Activated naive CD4-positive, alpha-beta T cell treated with anti-CD3 and anti-CD28 coated beads, Interleukin-2, amount 50 U/mL, for 24 hours (primary cell): ENCODE measurements around the gene CHST15.

Experiments used
- H3K27ac Mint-ChIP-seq: one replicate; pipeline ENCODE4 v1.8.0; 2021; ENCODE audit warnings: mild to moderate bottlenecking, mixed read lengths
- H3K27me3 Mint-ChIP-seq: one replicate; pipeline ENCODE4 v1.8.0; 2021; ENCODE audit warnings: mixed read lengths
- H3K36me3 Mint-ChIP-seq: one replicate; pipeline ENCODE4 v1.8.0; 2021; ENCODE audit warnings: mixed read lengths
- H3K4me1 Mint-ChIP-seq: one replicate; pipeline ENCODE4 v1.8.0; 2021; ENCODE audit warnings: mixed read lengths
- H3K4me3 Mint-ChIP-seq: one replicate; pipeline ENCODE4 v1.8.0; 2021; ENCODE audit warnings: mild to moderate bottlenecking, mixed read lengths
- H3K9me3 Mint-ChIP-seq: one replicate; pipeline ENCODE4 v1.8.0; 2021; ENCODE audit warnings: mixed read lengths

Gene CHST15

GRCh38 chr10:124083740-124084397, 9.5 kb downstream of the CHST15 start:
- no peaks in the 10 kb centered on the region for H3K4me1 Mint-ChIP-seq
- H3K9me3 Mint-ChIP-seq, result no peaks in the 10 kb centered on the region
- H3K4me3 Mint-ChIP-seq, result no peak overlapping the region
- no peak overlapping the region for H3K27ac Mint-ChIP-seq
- no peaks in the 10 kb centered on the region for H3K36me3 Mint-ChIP-seq
- no peaks in the 10 kb centered on the region for H3K27me3 Mint-ChIP-seq

GRCh38 chr10:124083047-124083739, 10.2 kb downstream of the CHST15 start:
- no peaks in the 10 kb centered on the region for H3K27me3 Mint-ChIP-seq
- H3K4me3 Mint-ChIP-seq, result no peak overlapping the region
- H3K27ac Mint-ChIP-seq, result no peak overlapping the region
- no peaks in the 10 kb centered on the region for H3K9me3 Mint-ChIP-seq
- no peaks in the 10 kb centered on the region for H3K36me3 Mint-ChIP-seq
- no peaks in the 10 kb centered on the region for H3K4me1 Mint-ChIP-seq

GRCh38 chr10:124082555-124082954, 10.8 kb downstream of the CHST15 start:
- H3K4me3 Mint-ChIP-seq, result no peak overlapping the region
- H3K4me1 Mint-ChIP-seq, result no peaks in the 10 kb centered on the region
- H3K27me3 Mint-ChIP-seq, result no peaks in the 10 kb centered on the region
- no peak overlapping the region for H3K27ac Mint-ChIP-seq
- no peaks in the 10 kb centered on the region for H3K9me3 Mint-ChIP-seq
- H3K36me3 Mint-ChIP-seq, result no peaks in the 10 kb centered on the region

DNA sequence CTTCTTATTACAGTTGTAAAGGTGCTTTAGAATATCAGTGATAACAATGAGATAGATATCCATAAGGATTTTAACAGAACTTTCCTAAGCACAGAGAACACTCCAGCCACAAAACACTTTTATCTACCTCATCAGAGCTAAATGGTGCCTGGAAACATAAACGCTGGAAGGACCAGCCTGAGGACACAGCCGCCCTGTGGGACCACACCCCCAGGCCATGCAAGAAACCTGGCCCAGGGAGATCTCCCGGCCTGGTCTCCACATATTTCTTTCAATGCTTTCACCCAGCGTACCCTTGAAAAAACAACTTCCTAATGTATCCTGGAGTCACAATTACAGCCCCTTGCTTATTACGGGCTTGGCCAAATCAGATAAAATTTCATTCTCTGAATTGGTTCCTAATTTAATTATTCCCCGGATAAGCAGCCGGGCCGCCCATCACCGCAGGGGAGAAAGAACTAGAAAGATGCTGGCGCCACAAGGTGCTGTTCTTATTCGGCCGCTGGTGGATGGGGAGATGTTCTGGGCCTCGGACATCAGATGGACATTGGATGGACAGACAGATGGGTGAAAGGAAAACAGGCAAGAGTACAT, 11.8 kb downstream of the CHST15 start:
- Mint-ChIP-seq H3K9me3 (no peaks in the 10 kb centered on the region), H3K27me3 (no peaks in the 10 kb centered on the region), H3K4me1 (no peaks in the 10 kb centered on the region), H3K4me3 (no peak overlapping the region), H3K27ac (no peak overlapping the region), H3K36me3 (no peaks in the 10 kb centered on the region)

DNA sequence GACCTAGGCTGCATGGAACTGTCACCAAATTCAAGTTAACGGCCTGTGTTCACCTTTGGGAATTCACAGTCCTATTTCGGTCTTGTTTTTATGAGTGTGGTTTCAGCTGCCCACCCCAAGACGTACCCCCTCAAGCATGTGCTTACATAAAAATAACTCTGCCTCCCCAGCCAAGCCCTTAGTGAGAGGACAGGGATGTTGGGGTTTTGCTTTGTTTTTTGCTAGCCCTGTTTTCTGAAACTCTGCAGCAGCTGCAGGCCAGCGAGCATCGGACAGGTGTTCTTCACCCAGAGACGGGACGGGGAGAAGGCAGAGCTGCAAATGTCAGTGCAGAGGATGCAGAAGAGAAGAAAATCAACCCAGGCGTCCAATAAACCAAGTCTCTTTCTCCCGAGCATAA, 13.5 kb downstream of the CHST15 start:
- Mint-ChIP-seq H3K9me3 (no peaks in the 10 kb centered on the region), H3K4me1 (peaks cover 1% of the 10 kb centered on the region), H3K4me3 (no peak overlapping the region), H3K27me3 (no peaks in the 10 kb centered on the region), H3K27ac (no peak overlapping the region), H3K36me3 (no peaks in the 10 kb centered on the region)

GRCh38 chr10:124078714-124079113, 14.7 kb downstream of the CHST15 start:
- no peaks in the 10 kb centered on the region for H3K36me3 Mint-ChIP-seq
- H3K9me3 Mint-ChIP-seq, result no peaks in the 10 kb centered on the region
- no peak overlapping the region for H3K27ac Mint-ChIP-seq
- H3K4me1 Mint-ChIP-seq, result peaks cover 6% of the 10 kb centered on the region
- H3K4me3 Mint-ChIP-seq, result no peak overlapping the region
- no peaks in the 10 kb centered on the region for H3K27me3 Mint-ChIP-seq

GRCh38 chr10:124078028-124078427, 15.4 kb downstream of the CHST15 start:
- Mint-ChIP-seq H3K27me3 (peaks cover 2% of the 10 kb centered on the region), H3K4me1 (peaks cover 6% of the 10 kb centered on the region), H3K27ac (no peak overlapping the region), H3K4me3 (no peak overlapping the region), H3K9me3 (no peaks in the 10 kb centered on the region), H3K36me3 (no peaks in the 10 kb centered on the region)

DNA sequence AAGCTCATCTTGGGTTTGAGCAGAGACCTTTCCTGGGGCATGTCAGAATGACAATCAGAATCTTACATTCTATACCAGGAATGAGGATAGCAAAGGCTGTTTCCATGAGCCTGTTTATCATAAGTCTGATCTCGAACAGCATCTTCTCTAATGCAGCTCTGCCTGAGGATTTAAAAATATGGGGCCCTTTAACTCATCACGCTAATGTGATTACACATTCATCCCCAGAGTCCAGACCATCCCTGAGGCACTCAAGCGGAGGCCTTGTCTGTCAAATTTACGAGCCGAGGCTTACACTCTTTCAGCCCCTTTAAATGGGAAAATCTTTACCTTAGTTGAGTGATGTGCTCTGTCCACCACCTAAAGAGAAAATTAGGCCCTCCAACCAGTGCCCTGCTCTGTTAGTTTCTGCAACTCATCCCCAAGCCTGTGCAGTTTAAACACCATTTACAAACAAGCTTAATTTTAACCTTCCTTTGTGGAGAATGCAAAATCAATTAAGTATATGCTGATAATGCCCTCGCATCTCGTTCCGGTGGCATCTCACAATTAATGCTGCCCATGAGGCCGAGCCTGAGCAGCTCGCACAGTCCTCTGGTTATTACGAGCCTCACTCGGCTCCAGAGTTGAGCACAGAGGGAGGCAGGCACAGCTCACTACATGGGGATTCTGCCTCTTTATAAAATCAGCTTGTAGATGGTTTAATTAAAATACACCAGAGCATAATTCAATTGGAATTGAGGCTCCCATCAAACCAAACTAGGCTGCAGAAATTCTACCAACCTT, 16.0 kb downstream of the CHST15 start:
- H3K4me3 Mint-ChIP-seq, result no peak overlapping the region
- no peaks in the 10 kb centered on the region for H3K9me3 Mint-ChIP-seq
- H3K36me3 Mint-ChIP-seq, result no peaks in the 10 kb centered on the region
- no peak overlapping the region for H3K27ac Mint-ChIP-seq
- peaks cover 4% of the 10 kb centered on the region for H3K27me3 Mint-ChIP-seq
- H3K4me1 Mint-ChIP-seq, result peaks cover 6% of the 10 kb centered on the region

GRCh38 chr10:124076148-124076733, 17.2 kb downstream of the CHST15 start:
- Mint-ChIP-seq H3K27me3 (peaks cover 4% of the 10 kb centered on the region), H3K9me3 (no peaks in the 10 kb centered on the region), H3K4me3 (no peak overlapping the region), H3K36me3 (no peaks in the 10 kb centered on the region), H3K4me1 (peaks cover 6% of the 10 kb centered on the region), H3K27ac (no peak overlapping the region)

- H3K4me3 Mint-ChIP-seq, result no peak overlapping the region
- no peaks in the 10 kb centered on the region for H3K9me3 Mint-ChIP-seq
- H3K36me3 Mint-ChIP-seq, result no peaks in the 10 kb centered on the region
- H3K27me3 Mint-ChIP-seq, result peaks cover 4% of the 10 kb centered on the region
- H3K27ac Mint-ChIP-seq, result no peak overlapping the region
- H3K4me1 Mint-ChIP-seq, result peaks cover 6% of the 10 kb centered on the region
Observed at GRCh38 chr10:124075231-124075955, 18.0 kb downstream of the CHST15 start.

DNA sequence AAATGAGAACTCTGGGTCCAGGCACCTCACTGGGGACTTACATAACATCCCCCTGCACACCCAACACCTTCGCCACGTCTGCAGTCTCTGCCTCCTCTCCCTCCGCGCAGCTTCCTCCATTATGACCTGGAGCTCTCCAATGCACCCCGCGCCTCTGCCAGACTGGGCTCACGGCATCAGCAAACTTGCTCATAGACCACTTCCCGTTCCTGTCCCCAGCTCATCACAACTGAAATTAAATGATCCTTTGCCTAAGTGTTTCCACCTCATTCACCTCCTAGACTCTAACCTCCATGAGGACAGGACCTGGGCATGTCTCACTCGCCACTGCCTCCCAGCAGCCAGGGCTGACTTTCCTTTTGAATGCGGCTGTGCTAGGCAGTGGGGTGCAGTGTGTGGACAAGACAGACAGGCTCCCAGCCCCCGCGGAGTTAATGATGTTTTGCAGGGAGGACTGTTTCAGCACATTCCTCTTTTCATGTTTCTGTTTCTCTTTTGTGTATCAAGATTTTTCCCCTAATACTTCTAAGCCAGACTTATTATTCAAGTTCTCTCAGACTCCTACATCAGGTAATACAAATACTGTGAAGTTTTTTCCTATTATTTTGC, 18.8 kb downstream of the CHST15 start:
- H3K4me1 Mint-ChIP-seq, result peaks cover 6% of the 10 kb centered on the region
- no peak overlapping the region for H3K27ac Mint-ChIP-seq
- no peak overlapping the region for H3K4me3 Mint-ChIP-seq
- no peaks in the 10 kb centered on the region for H3K9me3 Mint-ChIP-seq
- H3K27me3 Mint-ChIP-seq, result peaks cover 4% of the 10 kb centered on the region
- no peaks in the 10 kb centered on the region for H3K36me3 Mint-ChIP-seq

- Mint-ChIP-seq H3K27ac (no peak overlapping the region), H3K9me3 (no peaks in the 10 kb centered on the region), H3K36me3 (no peaks in the 10 kb centered on the region), H3K4me1 (peaks cover 6% of the 10 kb centered on the region), H3K4me3 (no peak overlapping the region), H3K27me3 (peaks cover 4% of the 10 kb centered on the region)
Observed at GRCh38 chr10:124073978-124074377, 19.4 kb downstream of the CHST15 start.

- H3K4me1 Mint-ChIP-seq, result peaks cover 6% of the 10 kb centered on the region
- no peaks in the 10 kb centered on the region for H3K36me3 Mint-ChIP-seq
- H3K9me3 Mint-ChIP-seq, result no peaks in the 10 kb centered on the region
- no peak overlapping the region for H3K27ac Mint-ChIP-seq
- H3K4me3 Mint-ChIP-seq, result no peak overlapping the region
- peaks cover 4% of the 10 kb centered on the region for H3K27me3 Mint-ChIP-seq
Observed at GRCh38 chr10:124072541-124072940, 20.9 kb downstream of the CHST15 start.

- Mint-ChIP-seq H3K27ac (no peak overlapping the region), H3K27me3 (peaks cover 4% of the 10 kb centered on the region), H3K4me1 (peaks cover 6% of the 10 kb centered on the region), H3K9me3 (no peaks in the 10 kb centered on the region), H3K4me3 (no peak overlapping the region), H3K36me3 (no peaks in the 10 kb centered on the region)
Observed at GRCh38 chr10:124072106-124072505, 21.3 kb downstream of the CHST15 start.

- Mint-ChIP-seq H3K27me3 (peaks cover 4% of the 10 kb centered on the region), H3K27ac (no peak overlapping the region), H3K9me3 (no peaks in the 10 kb centered on the region), H3K4me1 (peaks cover 6% of the 10 kb centered on the region), H3K36me3 (no peaks in the 10 kb centered on the region), H3K4me3 (no peak overlapping the region)
Observed at GRCh38 chr10:124071141-124071540, 22.3 kb downstream of the CHST15 start.
